Endothelial cell of umbilical vein (primary cell): ENCODE results near the gene SCGB1D2. TPM values are rescaled to one million over a fixed set of nuclear protein-coding genes. Genes with fewer than 3 reads are reported as not detected.

Source experiments
- BruUV-seq: library from RNA; stranded (reverse); fragments of 400-500 nt; replicated peaks from 2 replicates; lab custom pipeline; 2021; lab: Mats Ljungman, UMichigan
- CTCF ChIA-PET: fragments of 300-600, 350-600 bp; sonication (Branson Sonifier 250); formaldehyde crosslinking; loops from one replicate; lab custom pipeline; 2021; ENCODE audit warnings: antibody characterized with exemption, inconsistent platforms; lab: Charles Lee
- POLR2A ChIA-PET: fragments of 300-600, 350-600 bp; sonication (Branson Sonifier 250); formaldehyde crosslinking; loops from one replicate; lab custom pipeline; 2021; ENCODE audit warnings: antibody characterized with exemption, inconsistent platforms; lab: Charles Lee
- DNase-seq: peaks from one replicate; pipeline ENCODE4 v3.0.0-alpha.2; 2011; ENCODE audit warnings: low read depth, low spot score
- FAIRE-seq: peaks from 2 replicates; lab custom pipeline; 2011; peaks lifted over from hg19 to GRCh38; lab: Jason Lieb, UNC
- H2AFZ ChIP-seq: 2 replicates; pipeline ENCODE4 v1.6.0; 2012; ENCODE audit warnings: low read depth, low read length, control low read depth, inconsistent platforms
- H3K27ac ChIP-seq: 2 replicates; pipeline ENCODE4 v1.5.1; 2011; ENCODE audit warnings: low read depth, mild to moderate bottlenecking, control low read depth, low read length, moderate library complexity; ENCODE audit not compliant: insufficient read depth
- H3K27me3 ChIP-seq, 2 experiments: 2 replicates each; pipeline versions ENCODE4 v1.6.0 to v1.6.1; 2011; ENCODE audit warnings: low read length in 2 of 2, mixed read lengths in 1 of 2; ENCODE audit not compliant: control insufficient read depth in 2 of 2, insufficient read depth in 2 of 2
- H3K36me3 ChIP-seq, 2 experiments: 2 replicates in 1 of 2; 3 replicates in 1 of 2; pipeline ENCODE4 v1.5.1; 2011; ENCODE audit warnings: low read length in 2 of 2, mild to moderate bottlenecking in 1 of 2, moderate library complexity in 1 of 2; ENCODE audit not compliant: control insufficient read depth in 2 of 2, insufficient read depth in 2 of 2; ENCODE audit errors: extremely low read depth in 1 of 2
- H3K4me1 ChIP-seq: 3 replicates; pipeline ENCODE4 v1.5.1; 2011; ENCODE audit warnings: mild to moderate bottlenecking, low read length; ENCODE audit not compliant: control insufficient read depth, insufficient read depth; ENCODE audit errors: extremely low read depth
- H3K4me2 ChIP-seq: 2 replicates; pipeline ENCODE4 v1.6.1; 2011; ENCODE audit warnings: low read length, control low read depth, mixed read lengths; ENCODE audit not compliant: insufficient read depth
- H3K4me3 ChIP-seq, 3 experiments: fragments of 200-600 bp in 1 of 3; sonication (generic), shearing (Covaris generic) in 1 of 3; replicated peaks in 1 of 3; 2 replicates each; pipeline ENCODE4 v1.5.1; 2011 to 2016; ENCODE audit warnings: control low read depth in 3 of 3, low read length in 3 of 3, mild to moderate bottlenecking in 2 of 3, inconsistent platforms in 1 of 3, low read depth in 1 of 3, moderate library complexity in 1 of 3; ENCODE audit not compliant: insufficient read depth in 1 of 3
- H3K79me2 ChIP-seq: 2 replicates; pipeline ENCODE4 v1.6.0; 2012; ENCODE audit warnings: low read length, inconsistent platforms; ENCODE audit not compliant: control insufficient read depth, insufficient read depth
- H3K9ac ChIP-seq: replicated peaks from 2 replicates; pipeline ENCODE3; 2011; ENCODE audit warnings: low read length, control low read depth; ENCODE audit not compliant: insufficient read depth; ENCODE audit errors: extremely low read depth
- H3K9me1 ChIP-seq: replicated peaks from 3 replicates; pipeline ENCODE4 v1.6.0; 2011; ENCODE audit warnings: mild to moderate bottlenecking, low read length; ENCODE audit not compliant: control insufficient read depth, insufficient read depth; ENCODE audit errors: extremely low read depth
- H3K9me3 ChIP-seq: replicated peaks from 2 replicates; pipeline ENCODE4 v1.5.1; 2012; ENCODE audit warnings: low read length, inconsistent platforms; ENCODE audit not compliant: control insufficient read depth, insufficient read depth
- H4K20me1 ChIP-seq: replicated peaks from 2 replicates; pipeline ENCODE3; 2011; ENCODE audit warnings: mild to moderate bottlenecking, low read length; ENCODE audit not compliant: control insufficient read depth, insufficient read depth; ENCODE audit errors: extremely low read depth
- EZH2 ChIP-seq: IDR thresholded peaks from 2 replicates; pipeline ENCODE4 v1.6.1; 2012; ENCODE audit warnings: borderline replicate concordance, low read depth, mild to moderate bottlenecking, moderate library complexity, low read length, inconsistent platforms; ENCODE audit not compliant: severe bottlenecking
- FOS ChIP-seq: IDR thresholded peaks from 2 replicates; pipeline ENCODE4 v1.6.1; 2011; ENCODE audit warnings: mild to moderate bottlenecking, low read length, moderate library complexity, borderline replicate concordance; ENCODE audit not compliant: insufficient read depth
- GATA2 ChIP-seq: IDR thresholded peaks from 2 replicates; pipeline ENCODE4 v1.7.0; 2011; ENCODE audit warnings: low read depth, mild to moderate bottlenecking, moderate library complexity, mixed read lengths, low read length; ENCODE audit not compliant: insufficient read length, insufficient read depth
- JUN ChIP-seq: IDR thresholded peaks from 2 replicates; pipeline ENCODE4 v1.6.1; 2011; ENCODE audit warnings: borderline replicate concordance, low read depth; ENCODE audit not compliant: insufficient read length, insufficient read depth
- MYC ChIP-seq: IDR thresholded peaks from one replicate; pipeline ENCODE4 v1.6.1; 2011; ENCODE audit warnings: mild to moderate bottlenecking, low read depth, low read length
- POLR2A ChIP-seq: IDR thresholded peaks from 2 replicates; pipeline ENCODE4 v1.6.1; 2012; ENCODE audit warnings: low read depth, mild to moderate bottlenecking, control low read depth, low read length
- POLR2AphosphoS5 ChIP-seq: IDR thresholded peaks from 2 replicates; pipeline ENCODE4 v1.6.1; 2012; ENCODE audit warnings: low read depth, mild to moderate bottlenecking, control low read depth, low read length, moderate library complexity; ENCODE audit not compliant: insufficient read depth
- dilution Hi-C: fragments of 300-500 bp; cut with MboI; formaldehyde crosslinking; loops from one replicate; pipeline ENCODE4 v1.15.0; 2019; ENCODE audit warnings: low sequenced_read_pairs; ENCODE audit not compliant: extremely low pct_ligation_motif_present
- intact Hi-C: fragments of 100-400 bp; cut with micrococcal nuclease; formaldehyde crosslinking; loops from one replicate; pipeline ENCODE4 v1.10.0; 2022
- polyA plus RNA-seq, 4 experiments: library from polyadenylated mRNA; depleted of rRNA in 3 of 4; stranded (reverse) in 3 of 4; unstranded in 1 of 4; fragments of >200 nt; gene quantifications; 2 replicates each; pipeline versions ENCODE4 v1.2.1 to v1.2.3, GENCODE V29; 2011 to 2012; ENCODE audit warnings: missing spikeins in 1 of 4
- total RNA-seq: library from RNA; stranded (reverse); gene quantifications from 2 replicates; pipeline ENCODE4 v1.2.3, GENCODE V29; 2021
- TF ChIP-seq, protein P1 (sequence below), 2 donors: IDR thresholded peaks; 1 replicate in 1 of 2; 2 replicates in 1 of 2; pipeline ENCODE4 v1.5.1; 2011; ENCODE audit warnings: low read length in 2 of 2, mild to moderate bottlenecking in 2 of 2, moderate library complexity in 2 of 2, control low read depth in 1 of 2, inconsistent platforms in 1 of 2, low read depth in 1 of 2; ENCODE audit not compliant: insufficient read depth in 1 of 2; ENCODE audit errors: extremely low read depth in 1 of 2
- TF ChIP-seq, protein P2 (sequence below): IDR thresholded peaks from 2 replicates; pipeline ENCODE4 v1.6.1; 2011; ENCODE audit not compliant: insufficient read depth, insufficient read length

Gene SCGB1D2
- total and polyA plus RNA-seq, 2 donors (not counting 3 experiments of a cell fraction or from before 2014, with no cell fraction given), result not detected

DNA sequence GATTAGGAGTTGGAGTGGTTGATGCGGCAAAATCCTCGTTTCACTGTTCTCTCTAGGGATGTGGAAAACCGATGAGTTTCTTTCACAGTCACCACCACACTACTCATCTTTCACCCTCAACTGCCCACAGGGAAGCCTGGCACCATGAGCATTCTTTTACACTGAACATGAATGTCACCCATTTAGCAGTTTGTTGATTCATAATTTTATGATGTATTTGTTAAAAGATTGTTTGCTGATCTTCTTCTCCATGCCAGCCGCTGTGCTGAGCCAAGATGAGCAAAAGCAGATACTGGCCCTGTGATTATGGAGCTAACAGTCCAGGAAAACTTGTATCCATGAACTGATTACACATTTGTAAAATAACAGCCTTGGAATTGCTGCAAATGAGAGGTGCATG is 3.9 kb upstream of the SCGB1D2 start:
- TF ChIP-seq MYC (no peak), POLR2A (no peak), POLR2AphosphoS5 (no peak), GATA2 (no peak), JUN (no peak), EZH2 (no peak), FOS (no peak)
- TF ChIP-seq, protein P1, sequence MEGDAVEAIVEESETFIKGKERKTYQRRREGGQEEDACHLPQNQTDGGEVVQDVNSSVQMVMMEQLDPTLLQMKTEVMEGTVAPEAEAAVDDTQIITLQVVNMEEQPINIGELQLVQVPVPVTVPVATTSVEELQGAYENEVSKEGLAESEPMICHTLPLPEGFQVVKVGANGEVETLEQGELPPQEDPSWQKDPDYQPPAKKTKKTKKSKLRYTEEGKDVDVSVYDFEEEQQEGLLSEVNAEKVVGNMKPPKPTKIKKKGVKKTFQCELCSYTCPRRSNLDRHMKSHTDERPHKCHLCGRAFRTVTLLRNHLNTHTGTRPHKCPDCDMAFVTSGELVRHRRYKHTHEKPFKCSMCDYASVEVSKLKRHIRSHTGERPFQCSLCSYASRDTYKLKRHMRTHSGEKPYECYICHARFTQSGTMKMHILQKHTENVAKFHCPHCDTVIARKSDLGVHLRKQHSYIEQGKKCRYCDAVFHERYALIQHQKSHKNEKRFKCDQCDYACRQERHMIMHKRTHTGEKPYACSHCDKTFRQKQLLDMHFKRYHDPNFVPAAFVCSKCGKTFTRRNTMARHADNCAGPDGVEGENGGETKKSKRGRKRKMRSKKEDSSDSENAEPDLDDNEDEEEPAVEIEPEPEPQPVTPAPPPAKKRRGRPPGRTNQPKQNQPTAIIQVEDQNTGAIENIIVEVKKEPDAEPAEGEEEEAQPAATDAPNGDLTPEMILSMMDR (IDR thresholded peaks at IDR 0.05; ENCODE audit: extremely low read depth in 1 of 2, insufficient read depth in 1 of 2, low read depth in 1 of 2, low read length in 2 of 2), result no peak
- TF ChIP-seq, protein P2, sequence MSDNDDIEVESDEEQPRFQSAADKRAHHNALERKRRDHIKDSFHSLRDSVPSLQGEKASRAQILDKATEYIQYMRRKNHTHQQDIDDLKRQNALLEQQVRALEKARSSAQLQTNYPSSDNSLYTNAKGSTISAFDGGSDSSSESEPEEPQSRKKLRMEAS, result no peak
- dilution Hi-C loops, result no loop called here
- no peaks in the 10 kb centered on the region for H3K9me3 ChIP-seq
- no peaks in the 10 kb centered on the region for H3K79me2 ChIP-seq
- H3K4me3 ChIP-seq, result no peak overlapping the region
- H3K36me3 ChIP-seq, result no peaks in the 10 kb centered on the region
- no peak overlapping the region for H3K9ac ChIP-seq
- H4K20me1 ChIP-seq, result no peaks in the 10 kb centered on the region
- ChIA-PET POLR2A (no interaction called here), CTCF (no interaction called here)
- no peak overlapping the region for H3K4me2 ChIP-seq
- H3K4me1 ChIP-seq, result no peaks in the 10 kb centered on the region
- no peak for DNase-seq
- H2AFZ ChIP-seq, result no peak overlapping the region
- intact Hi-C loops, result no loop called here
- H3K27ac ChIP-seq, result no peak overlapping the region
- H3K27me3 ChIP-seq, result peaks cover 11 to 15% of the 10 kb centered on the region in 2 experiments
- BruUV-seq, result no TSS peak
- H3K9me1 ChIP-seq, result no peaks in the 10 kb centered on the region
- no peak for FAIRE-seq
